Ovary (tissue), 3 donors: ENCODE results near the gene RPL18.

Experiments
- CTCF ChIP-seq, 3 donors: fragments of 450-650 bp in 2 of 3; fragments of 200-600 bp in 1 of 3; IDR thresholded peaks; one replicate each; pipeline versions ENCODE4 v1.5.1 to v1.8.0; 2016 to 2022; ENCODE audit warnings: antibody characterized with exemption in 3 of 3, mild to moderate bottlenecking in 1 of 3
- EP300 ChIP-seq: sonication (generic); formaldehyde crosslinking; IDR thresholded peaks from one replicate; pipeline ENCODE4 v1.6.1; 2017; ENCODE audit warnings: antibody characterized with exemption
- POLR2A ChIP-seq: fragments of 450-650 bp; IDR thresholded peaks from one replicate; pipeline ENCODE4 v1.6.1; 2017; ENCODE audit warnings: antibody characterized with exemption, mild to moderate bottlenecking, moderate library complexity
- donor health status: DM: no; HTN: no; CAD: no.

DNA sequence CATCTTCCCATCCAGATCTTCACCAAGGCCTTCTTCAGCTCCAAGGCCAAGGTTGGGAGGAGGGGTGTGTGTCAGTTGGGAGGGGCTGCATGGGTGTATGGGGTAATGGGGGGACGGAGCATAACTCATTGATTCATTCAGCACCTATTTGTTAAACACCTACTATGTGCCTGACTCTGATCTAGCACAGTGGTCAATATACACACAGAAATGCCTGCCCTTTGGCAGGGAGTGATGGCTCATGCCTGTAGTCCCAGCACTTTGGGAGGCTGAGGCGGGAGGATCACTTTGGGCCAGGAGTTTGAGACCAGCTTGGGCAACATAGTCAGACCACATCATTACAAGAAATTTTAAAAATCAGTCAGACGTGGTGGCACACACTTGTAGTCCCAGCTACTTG lies 31.6 kb downstream of the RPL18 start:
- TF ChIP-seq CTCF (IDR thresholded peaks at IDR 0.05) (no peak), POLR2A (no peak), EP300 (no peak)
